Activated CD4-positive, alpha-beta T cell treated with anti-CD3 and anti-CD28 coated beads, Interleukin-2, amount 50 U/mL, for 24 hours (primary cell): ENCODE data around the gene DOCK1.

ENCODE experiments used
- DNase-seq, 2 donors: peaks; one replicate each; pipeline ENCODE4 v3.0.0-alpha.2; 2020; ENCODE audit warnings: low read depth in 1 of 2, low spot score in 1 of 2

The DOCK1 gene

GRCh38 chr10:127196282-127197153 lies 291.3 kb downstream of the DOCK1 start, which contains the start of gene INSYN2A:
Gene INSYN2A, minus strand, starts transcription at chr10:127196591. Its CDS starts 20,196 bp downstream, at chr10:127176395.
- DNase-seq: no peak

- no peak for DNase-seq
These were observed 291.9 kb downstream of the DOCK1 start for GRCh38 chr10:127197154-127197432.

GRCh38 chr10:127198307-127198706 lies 293.1 kb downstream of the DOCK1 start:
- no peak for DNase-seq

DNA sequence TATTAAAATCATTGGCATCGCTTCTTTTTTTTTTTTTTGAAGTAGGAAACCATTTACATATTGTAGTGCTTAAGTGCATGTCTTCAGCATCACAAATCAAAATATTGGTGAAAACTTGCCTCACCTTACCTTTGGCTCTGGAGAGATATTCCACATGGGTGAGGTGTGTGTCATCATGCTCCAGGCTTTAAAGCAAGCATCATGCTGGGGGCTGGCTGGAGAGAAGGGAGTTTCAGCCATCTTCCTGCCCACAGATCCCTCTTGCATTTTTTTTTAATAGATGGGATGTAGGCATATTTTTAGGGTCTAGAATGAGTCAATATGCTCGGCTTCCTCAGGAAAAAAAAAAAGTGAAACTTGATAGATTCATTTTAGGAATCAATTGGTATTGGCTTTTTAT lies 293.5 kb downstream of the DOCK1 start:
- no peak for DNase-seq

GRCh38 chr10:127200646-127201045 lies 295.4 kb downstream of the DOCK1 start:
- no peak for DNase-seq

DNA sequence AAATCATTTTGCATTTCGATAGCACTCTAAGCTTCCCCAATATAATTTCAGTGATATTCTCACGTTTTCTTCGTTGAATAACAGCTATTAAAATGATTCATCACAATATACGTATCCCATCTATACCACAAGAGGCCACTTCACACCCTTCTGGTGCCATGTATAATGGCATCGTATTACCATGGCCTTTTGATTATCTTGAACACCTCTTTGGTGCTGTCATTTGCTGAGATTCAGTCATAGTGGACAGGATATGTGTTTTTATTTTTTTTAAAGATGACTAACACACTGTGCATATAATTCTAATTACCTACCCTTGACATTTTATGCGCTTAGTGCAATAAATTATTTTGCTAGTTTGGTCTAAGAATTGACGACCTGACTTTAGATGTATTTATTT lies 297.8 kb downstream of the DOCK1 start:
- DNase-seq: no peak

DNA sequence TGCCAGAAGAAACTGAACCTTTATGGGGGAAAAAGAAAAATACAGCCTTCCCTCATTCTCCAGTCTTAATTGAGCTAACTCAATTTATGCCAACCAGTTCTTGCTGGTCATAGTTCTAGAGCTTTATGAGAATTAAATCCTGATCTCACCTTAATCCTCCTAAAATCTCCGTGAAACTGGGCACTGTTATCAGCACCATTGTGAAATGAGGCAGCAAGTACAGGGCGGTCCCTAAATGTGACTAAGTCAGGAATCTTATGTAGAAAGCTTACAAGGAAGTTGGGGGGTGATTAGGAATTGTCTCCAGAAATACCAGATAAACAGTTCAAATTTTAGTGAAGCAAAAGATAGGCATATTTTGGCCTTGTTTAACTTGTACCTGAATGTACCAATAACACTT lies 301.9 kb downstream of the DOCK1 start:
- no peak for DNase-seq

DNA sequence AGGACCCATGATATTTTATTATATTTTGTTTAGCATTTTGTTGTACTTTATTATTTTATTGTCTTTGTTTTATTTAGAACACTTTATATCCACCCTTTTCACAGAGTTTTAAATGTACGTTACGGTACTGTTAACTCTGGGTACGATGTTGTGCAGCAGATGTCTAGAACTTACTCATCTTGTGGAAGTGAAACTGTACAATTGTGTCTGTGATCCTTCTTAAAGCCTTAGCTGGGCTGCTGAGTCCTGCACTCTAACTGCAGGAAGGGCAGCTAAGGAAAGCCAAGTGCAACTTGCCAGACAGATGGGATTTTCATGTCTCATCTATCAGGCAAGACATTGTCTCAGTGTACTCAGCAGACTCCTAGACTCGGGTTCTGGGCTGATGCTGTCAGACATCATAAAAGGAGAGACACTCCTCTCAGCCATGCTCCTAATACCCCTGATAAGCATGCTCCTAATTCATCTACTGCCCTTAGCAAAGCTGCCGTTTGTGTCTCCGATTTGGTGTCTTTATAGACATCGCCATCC lies 305.8 kb downstream of the DOCK1 start:
- DNase-seq: no peak

DNA sequence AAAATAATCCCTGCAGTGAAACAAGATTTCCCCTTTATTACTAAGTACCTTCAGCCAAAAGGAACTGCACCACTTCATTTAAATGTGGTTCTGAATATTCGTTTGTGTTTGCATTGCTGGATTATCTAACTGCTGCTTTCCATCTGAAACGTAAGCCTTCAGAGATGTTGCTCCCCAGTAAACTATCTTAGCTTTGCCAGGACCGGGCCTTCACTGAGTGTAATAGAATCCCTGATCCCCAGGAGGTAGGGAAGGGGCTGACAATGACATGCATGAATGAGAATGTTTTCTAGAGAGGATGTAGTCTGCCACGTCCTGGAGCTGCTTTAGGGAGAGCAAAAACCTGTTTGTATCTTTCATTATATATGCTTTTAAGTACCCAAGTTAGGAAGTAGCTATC lies 310.6 kb downstream of the DOCK1 start:
- DNase-seq: no peak

- no peak for DNase-seq
These were observed 311.0 kb downstream of the DOCK1 start for GRCh38 chr10:127216274-127216673.

GRCh38 chr10:127216786-127217185 lies 311.6 kb downstream of the DOCK1 start:
- no peak for DNase-seq

GRCh38 chr10:127218658-127219057 lies 313.4 kb downstream of the DOCK1 start:
- DNase-seq: no peak

GRCh38 chr10:127221281-127221680 lies 316.1 kb downstream of the DOCK1 start:
- no peak for DNase-seq

DNA sequence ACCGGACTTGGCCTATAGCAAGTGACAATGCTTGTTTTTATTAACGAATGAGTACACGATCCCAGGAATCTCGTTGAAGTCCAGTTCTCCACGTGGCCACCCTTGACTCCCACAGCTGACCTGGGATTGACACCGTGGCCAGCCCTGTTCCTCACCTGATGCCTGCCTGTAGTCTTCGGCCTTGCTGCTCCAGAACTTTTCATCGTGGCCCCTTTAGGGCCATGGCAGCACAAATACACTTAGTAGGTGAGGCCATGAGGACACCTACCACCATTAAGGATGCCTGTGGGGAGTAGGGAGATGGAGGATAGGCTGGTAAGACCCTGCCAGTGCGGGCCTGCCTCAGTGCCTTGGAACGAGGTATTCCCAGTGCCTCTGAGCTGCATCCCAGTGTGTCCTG lies 321.8 kb downstream of the DOCK1 start:
- no peak for DNase-seq

- DNase-seq: no peak
These were observed 322.4 kb downstream of the DOCK1 start for GRCh38 chr10:127227663-127228062.

GRCh38 chr10:127228195-127228787 lies 323.1 kb downstream of the DOCK1 start:
- DNase-seq: no peak

GRCh38 chr10:127234306-127234800 lies 329.1 kb downstream of the DOCK1 start:
- DNase-seq: no peak

- no peak for DNase-seq
These were observed 331.0 kb downstream of the DOCK1 start for GRCh38 chr10:127236266-127236665.

DNA sequence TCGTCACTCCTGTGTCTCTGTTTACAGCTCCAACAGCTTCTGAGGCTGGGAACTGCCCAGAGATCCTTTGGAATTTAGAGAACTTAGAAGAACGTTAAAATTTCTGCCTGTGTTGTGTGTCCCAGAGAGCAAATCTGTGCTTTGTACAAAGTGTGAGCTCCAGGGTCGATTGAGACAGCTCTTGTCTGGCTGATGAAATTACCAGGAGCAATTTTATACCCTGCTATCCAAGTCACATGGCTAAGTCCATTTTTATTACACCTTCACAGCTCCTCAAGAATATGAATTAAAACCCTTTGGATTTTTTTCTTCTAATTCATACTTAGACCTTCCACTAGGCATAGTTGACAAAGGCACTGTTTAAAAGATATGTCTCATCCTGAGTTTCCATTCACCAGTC lies 337.7 kb downstream of the DOCK1 start:
- DNase-seq: no peak

DNA sequence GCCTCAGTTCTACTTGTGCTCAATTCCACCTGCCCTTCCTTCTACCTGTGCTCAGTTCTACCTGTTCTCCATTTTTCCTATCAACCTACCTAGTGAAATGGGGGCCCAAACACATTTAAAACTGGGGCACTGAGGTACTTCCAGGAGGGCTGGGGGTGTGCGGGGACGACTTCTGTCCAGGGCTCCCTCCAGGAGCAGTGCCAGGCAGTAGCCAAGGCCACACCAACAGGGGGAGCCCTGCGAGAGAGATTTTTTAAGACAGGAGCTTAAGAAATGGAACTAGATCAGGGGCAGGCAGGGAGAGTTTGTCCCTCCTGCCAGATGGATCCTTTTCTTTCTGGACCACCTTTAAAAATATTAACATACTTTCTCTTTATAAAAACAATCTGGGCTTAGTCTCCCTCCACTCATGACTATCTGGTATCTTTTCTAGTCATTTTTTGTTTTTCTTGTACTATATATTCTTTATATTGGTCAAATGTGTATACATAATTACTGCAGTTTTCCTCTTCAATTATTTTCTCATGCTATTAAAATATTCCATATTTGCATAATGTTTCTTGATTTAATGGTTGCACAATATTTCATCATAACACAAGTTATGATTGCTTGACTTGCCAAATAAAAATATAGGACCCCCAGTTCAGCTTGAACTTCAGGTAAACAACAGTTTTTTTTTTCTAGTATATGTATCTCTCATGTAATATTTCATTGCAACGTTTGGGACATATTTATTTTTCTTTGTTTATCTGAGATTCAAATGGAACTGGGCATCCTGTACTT lies 338.5 kb downstream of the DOCK1 start:
- peak in 1 of 2 donors; percentile 6 for DNase-seq

GRCh38 chr10:127245456-127245855 lies 340.2 kb downstream of the DOCK1 start:
- DNase-seq: no peak

GRCh38 chr10:127250031-127250430 lies 344.8 kb downstream of the DOCK1 start:
- DNase-seq: no peak
